GM19395 (cell line): Measurements from ENCODE around the gene PNMA6F.

Experiments
- ATAC-seq: cut with Tn5 transposase; IDR thresholded peaks from one replicate; pipeline ENCODE4 v1.9.1; 2021; ENCODE audit warnings: mild to moderate bottlenecking, moderate library complexity; ENCODE audit not compliant: unreplicated experiment

Gene PNMA6F

DNA sequence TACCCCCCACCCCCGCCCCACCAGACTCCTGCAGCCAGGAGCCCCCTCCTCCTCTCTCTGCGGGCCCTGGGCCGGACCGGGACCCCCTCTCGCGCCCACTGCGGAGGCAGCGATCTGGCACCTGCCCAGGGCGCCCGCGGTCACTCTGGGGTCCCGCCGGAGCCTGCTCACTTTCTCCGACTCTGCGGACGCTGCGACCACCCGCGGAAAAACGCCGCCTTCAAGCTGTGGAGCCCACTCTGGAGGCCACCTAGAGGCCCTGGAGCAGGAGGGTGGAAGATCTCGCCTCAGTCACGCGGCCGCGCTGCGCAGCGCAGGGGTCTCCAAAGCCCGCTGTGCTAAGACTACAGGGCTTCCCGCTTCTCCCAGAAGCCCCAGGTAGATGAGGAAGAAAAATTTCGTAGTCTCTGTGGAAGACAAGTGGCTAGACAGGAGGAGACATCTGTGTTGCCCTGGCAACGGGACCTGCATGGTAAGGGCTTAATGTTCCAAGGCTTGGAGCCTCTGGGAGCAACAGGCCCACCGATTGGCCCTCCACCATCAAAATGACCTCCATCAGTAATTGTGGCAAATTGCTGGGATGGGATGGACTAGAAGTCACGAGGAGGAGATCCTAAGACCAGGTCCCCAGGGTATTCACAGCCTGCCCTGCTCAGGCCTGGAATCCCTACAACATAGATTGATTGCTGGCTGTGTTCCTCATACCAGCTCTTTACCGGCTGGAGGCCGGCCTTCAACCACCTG lies at the start of gene PNMA6F:
Gene PNMA6F (minus strand): TSS at position 387 of the 744 bp plus-strand sequence. CDS start 1,093 bp downstream, outside the sequence.
- no peak for ATAC-seq

DNA sequence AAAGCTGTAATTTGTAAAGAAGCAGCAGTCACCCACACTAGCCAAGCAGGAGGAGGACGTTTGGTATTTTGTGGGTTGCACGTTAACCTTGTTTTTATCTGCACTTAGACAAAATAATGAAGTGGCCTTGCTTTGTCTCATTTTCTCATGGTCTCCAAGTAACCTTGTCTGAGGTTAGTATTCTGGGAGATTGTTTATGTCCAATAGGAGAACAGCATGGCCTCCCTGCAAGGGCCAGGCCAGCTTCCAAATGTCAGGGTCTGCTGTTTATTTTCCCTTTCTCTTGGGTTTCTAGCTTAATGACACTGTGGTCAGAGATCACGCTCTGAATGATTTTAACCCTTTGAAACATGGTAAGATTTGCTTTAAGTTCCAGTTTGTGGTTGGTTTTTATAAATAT lies 49.7 kb upstream of the PNMA6F start:
- ATAC-seq: no peak

DNA sequence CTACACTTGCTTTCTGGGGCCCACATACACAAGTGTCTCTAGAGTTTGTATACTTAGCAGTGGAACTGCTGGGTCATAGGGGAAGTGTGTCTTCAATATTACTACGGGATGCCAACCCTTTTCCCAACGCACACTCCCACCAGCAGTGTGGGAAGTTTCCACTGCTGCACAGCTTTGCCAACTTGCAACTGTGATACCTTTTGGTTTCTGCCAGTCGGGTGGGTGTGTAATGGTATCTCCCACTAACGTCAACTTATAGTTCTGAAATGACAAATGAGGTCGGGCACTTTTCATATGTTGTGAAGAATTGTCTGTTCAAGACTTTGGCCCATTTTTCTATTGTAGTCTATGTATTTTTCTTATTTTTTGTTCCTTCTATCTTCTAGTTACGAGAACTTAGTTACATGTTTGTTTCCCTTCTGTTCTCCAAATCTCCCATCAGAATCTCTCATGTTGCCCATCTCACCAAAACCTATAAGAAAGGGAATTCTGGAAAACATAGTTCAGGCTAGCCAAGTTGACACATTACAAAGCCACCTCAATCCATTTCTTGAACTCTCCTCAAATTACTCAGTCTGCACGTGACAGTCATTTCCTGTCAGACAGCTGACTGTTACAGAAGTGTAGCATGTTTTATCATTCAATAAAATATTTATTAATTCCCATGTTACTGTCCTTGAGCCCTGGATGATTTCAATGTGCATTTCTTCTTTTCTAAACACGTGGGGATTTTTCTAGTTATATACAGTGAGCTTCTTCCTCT lies 48.9 kb upstream of the PNMA6F start:
- no peak for ATAC-seq

DNA sequence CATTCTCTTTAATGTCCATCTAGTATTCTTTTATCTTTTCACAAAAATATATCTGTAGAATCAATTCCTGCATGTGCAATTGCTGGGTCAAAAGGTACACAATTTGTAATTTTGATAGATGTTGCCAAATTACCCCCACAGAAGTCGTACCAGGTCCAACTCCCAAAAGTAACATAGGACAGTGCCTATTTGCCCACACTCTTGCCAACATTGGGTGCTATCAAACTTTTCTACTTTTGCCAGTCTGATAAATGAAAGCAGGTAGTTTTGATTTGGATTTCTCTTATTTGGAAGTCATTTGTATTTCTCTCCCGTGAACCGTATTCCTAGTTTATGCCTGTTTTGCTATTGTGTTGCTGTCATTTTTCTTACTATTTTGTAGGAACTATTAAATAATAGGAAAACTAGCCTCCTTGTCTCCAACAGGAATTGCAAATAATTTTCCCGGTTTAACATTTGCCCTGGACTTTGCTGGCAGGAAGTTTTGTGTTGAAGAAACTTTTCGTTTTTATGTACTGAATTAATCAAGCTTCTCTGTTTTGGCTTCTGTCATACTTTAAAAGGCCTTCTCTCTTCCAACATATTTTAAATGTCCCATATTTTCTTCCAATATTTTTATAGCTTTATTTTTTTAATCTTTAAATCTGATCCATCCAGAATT lies 45.4 kb upstream of the PNMA6F start:
- ATAC-seq: no peak

DNA sequence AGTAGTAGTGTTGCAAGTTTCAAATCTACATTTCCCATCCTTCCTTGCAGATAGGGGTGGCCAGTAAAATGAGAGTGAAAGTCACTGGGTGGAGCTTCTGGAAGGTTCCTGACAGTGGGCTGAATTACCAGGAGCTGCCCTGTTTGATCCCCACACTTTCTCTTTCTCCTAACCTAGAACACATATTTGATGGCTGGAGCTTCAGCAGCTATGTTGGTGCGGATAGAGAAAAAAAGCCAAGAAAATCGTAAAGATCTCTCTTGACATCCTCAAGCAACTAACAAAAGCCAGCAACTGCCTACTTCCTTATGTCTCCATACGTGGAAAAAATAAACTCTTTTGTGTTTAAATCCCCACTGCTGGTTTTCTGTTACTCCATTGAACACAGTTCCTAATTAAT lies 44.6 kb upstream of the PNMA6F start:
- ATAC-seq: no peak

DNA sequence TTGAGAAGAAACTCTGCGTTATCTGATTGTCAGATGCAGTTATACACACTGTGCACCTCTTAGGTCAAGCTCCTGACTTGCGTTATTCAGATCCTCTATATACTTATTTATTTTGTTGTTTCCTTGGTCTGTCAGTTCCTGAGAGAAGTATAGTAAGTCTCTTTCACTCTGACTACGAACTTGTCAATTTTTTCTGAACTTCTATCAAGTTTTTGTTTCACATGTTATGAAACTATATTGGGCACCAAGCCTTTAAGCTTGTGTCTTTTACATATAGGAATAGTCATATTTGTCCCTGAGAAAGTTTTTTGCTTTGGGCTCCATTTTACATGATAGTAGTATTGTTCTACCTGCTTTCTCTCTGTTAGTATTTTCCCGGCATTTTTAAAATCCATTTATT lies 44.1 kb upstream of the PNMA6F start:
- no peak for ATAC-seq

DNA sequence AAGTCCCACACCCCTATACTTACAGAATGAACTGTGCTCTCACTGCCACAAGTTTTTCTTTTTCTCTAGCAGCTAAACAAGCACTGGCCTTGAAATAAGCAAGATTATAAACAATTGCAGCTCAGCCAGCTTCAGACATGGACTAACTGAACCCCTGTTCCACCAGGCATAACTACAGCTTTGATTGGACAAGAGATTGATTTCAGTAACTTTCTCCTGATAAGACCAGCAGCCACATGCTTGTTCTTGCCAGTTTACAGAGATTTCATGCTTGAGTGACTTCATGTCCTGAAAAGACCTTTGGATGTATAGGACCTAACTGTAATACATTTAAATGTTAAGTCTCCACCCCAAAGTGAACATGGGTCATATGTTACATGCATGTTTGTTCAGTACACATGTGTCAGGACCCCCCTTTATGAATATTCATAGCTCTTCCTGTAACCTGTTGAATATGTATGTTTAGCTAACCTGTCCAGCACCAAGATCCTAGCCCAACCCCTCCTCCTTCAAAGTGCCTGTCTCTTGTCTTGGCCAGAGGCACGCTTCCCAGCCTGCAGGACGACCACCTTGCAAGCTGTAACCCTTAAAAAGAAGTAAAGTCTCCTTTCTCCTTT lies 40.3 kb upstream of the PNMA6F start:
- no peak for ATAC-seq

DNA sequence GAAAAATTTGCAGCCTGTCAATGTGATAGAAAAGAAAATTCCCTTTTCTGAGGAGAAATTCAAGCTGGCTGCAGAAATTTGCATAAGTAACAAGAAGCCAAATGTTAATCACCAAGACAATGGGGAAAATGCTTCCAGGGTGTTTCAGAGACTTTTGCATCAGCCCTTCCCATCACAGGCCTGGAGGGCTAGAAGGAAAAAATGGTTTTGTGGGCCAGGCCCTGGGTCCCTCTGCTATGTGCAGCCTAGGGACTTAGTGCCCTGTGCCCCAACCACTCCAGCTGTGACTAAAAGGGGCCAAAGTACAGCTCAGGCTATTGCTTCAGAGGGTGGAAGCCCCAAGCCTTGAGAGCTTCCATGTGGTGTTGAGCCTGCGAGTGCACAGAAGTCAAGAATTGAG lies 36.3 kb upstream of the PNMA6F start:
- no peak for ATAC-seq

DNA sequence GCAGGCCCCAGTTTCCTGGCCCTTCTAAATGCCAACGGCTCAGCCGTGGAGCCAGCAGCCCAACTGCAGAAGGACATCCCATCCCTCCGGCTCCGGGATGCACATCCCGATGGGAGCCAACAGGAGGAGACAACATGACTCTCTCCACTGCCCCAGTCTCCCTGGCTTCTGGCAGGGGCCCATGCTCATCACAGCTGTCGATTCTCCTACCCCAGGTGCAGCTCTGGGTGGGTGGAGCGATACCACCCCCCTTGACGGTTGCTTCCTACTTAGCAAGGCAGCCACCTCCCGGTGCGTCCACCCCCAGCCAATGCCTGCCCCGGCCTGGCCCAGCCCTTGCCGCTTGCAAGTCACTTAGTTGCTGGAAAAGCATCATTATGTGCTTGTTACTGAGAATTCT lies 31.8 kb upstream of the PNMA6F start:
- ATAC-seq: no peak

DNA sequence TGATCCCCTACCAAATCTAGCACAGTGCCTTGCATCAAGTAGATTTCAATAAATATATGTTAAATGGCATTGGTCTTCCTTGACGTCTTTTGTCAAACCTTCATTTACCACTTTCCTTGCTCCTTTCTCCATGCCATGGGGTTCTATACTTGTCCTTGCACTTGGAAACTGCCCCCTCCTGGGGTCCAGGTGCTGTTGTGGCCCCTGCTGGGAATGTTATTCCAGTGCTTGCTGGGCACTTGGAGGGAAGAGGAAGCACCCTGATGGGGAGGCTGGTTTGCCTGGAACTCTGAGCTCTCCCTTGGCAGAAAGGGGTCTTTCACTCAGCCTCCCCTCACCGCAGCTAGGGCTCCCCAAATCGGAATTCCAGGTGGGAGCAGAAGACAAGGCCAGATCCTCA lies 31.3 kb upstream of the PNMA6F start:
- no peak for ATAC-seq

DNA sequence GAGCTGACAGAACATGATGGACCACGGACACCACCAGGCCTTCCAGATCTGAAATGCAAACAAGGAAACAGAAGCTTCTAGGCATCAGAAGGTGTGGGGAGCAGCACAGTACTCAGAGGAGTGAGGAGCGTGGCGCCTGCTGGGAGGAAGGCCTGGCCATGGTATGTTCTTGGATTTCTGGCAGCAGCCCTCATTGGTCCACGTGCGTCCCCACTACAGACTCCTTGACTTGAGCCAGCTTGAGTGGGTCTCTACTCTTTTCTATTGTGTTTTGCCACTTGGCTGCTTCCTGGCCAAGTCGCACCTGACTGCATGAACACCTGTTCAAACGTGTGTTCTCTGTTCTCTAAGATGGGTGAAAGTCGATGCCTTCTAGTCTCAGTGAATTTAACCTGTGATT lies 30.4 kb upstream of the PNMA6F start:
- no peak for ATAC-seq

DNA sequence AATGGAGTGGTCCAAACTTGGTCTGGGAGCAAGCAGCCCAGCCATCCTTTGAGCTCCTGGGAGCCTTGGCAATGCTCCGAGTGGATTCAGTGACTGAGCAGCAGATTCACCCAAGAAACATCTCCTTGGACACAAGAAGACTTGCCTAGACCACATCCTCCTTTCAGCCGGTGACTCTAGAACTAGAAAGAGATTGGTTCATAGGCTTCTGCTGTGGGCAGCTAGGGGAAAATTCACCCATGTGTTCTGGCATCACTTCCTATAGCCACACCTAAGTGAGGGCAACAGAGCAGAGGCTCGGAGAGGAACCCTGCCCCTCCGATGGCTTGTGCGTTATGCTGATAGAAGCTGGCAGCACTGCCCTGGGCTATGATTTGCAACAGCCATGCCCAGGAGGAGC lies 28.4 kb upstream of the PNMA6F start:
- no peak for ATAC-seq

DNA sequence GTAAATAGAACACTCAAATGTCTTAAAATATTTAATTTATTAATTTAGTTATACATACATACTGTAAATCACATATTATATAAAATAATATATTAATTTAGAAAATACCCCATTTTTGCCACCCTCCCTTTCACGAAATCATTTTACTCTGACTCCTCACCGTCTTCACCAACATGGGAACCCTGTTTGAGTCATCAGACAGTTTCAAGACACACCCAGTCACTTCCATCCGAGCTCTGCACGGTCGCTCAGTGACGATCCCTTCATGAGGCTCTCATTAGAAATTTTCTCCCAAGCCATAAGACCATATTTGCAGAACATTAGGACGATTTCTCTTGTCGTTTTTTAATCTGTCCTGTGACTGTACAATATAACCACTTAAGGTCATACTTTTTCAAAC lies 26.9 kb upstream of the PNMA6F start:
- ATAC-seq: no peak

DNA sequence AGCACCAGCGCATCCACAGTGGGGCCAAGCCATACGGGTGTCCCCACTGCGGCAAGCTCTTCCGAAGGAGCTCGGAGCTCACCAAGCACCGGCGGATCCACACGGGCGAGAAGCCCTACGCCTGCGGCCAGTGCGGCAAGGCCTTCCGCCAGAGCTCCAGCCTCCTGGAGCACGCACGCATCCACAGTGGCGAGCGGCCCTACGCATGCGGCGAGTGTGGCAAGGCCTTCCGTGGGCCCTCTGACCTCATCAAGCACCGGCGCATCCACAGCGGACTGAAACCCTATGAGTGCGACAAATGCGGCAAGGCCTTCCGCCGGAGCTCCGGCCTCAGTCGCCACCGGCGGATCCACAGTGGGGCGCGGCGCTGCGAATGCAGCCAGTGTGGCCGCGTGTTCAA lies 26.0 kb upstream of the PNMA6F start:
- no peak for ATAC-seq

DNA sequence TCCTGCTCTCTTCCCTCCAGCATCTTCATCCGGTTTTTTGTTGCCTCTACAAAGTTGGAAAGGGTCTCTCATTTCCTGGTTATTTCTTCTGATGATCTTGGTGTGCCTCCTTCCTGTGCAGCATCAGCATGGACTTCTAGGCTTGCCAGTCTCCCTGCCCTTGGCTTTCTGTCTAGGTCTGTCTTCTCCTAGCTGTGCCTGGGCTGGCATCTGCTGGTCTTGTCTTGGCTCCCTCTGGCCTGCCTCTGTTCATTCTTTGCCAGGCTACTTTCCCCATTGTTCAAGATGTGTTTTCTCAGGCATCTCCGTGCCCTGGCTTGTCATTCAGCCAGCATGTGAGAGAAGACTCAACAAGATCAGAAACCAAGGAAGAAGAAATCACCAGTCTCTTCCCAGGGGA lies 22.1 kb upstream of the PNMA6F start:
- no peak for ATAC-seq

DNA sequence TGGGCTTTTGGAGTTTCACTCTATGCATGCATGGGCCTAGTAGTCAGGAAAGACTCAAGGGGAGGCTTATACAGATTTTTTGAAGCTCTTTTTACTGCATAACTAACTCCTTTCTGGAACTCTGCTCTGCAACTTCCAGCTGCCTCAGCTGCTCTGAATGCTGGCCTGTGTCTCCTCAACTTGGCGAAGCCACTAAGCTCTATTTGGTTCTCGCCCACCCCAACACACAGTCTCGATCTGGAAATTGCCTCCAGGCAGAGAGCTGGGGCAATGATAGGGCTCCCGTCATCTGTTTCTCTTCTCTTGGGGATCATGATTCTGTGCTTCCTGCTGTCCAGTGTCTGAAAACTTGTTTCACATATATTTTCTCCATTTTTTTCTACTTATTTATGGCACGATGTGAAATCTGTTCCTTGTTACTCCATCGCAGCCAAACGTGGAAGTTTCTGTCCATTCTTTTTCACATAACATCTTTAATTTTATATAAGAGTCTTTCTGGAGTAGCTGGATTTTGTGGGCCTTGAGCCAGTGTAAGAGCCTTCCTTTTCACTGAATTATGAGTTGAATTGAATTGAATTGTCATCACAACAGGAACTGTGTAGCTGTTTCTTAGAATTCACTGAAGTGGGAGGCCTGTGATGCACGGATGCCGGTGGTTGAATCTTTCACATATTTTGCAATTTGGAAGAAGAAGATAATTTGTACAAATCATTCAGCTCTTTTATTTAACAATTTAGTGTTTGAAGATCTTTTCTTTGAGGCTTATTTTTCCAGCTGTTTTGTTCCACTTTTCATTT lies 21.4 kb upstream of the PNMA6F start:
- no peak for ATAC-seq

DNA sequence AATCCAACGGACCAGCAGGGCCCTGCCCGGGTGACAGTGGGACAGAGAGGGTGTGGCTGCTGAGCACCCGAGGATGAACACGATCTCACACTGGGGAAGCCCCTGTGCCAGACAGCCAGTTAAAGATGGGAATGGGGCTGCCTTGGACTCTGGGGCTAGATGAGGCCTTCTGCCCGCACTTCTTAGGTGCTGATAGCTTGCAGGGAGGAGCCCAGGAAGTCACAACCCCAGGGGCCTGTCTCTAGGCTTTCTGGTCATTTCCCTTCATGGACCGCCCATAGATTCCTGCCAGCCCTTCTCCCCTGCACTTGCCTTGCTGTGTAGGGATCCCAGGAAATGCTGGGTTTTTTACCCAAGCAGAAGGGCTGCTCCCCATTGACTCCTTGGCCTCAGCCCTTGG lies 18.5 kb upstream of the PNMA6F start:
- no peak for ATAC-seq

DNA sequence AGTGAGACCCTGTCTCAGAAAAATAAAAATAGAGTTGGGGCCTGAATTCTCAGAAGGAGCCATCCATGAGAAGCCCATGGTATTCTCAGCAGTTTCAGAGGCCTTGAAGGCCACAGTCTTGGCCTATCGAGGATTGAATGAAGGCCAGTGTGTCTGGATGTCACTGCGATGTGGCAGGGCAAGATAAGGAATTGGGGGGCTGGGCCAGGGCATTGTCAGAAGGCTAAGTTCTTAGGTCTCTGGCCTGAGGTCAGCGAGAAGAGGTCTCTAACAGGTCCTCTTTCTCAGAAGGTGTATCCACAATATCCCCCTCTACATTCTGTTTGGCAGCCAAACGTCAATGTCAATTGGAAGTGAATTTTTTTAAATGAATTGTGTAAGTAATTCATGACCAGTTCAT lies 18.1 kb upstream of the PNMA6F start:
- ATAC-seq: no peak

DNA sequence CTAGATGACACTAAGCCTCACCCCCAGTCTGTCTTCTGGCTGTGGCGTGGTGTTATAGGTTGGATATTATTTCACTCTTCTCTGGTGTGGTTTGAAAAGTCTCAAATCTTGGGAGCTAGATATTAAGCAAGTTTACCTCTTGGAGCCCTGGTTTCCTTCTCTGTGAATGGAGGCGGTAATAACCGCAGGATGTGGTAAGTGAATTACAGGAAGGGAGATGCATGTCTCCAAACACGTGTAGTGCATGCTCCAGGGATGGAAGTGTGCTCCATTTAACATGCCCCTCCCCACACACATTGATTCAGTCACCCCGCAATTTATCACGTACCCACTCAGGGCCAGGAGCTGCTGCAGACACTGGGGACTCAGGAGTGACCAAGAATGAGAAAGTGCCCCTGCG lies 17.3 kb upstream of the PNMA6F start:
- ATAC-seq: no peak

DNA sequence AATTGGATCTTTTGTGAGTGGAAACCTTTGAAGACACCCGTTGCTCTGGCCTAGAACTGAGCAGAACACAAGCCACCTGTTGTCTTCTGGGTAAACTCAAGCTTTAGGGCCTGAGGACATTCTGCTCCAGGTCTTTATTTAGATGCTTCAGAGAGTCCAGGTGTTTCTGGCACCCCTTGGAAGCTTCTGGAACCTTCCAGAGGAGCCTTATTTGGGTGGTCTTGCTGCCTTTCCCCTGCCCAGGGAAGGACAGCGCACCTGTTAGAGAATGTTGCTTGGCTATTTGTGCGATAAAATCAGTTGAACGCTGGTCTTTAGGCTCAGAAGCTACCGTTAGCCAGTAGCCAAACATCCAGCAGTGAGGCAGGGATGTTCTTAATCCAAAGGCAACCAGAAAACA lies 15.4 kb upstream of the PNMA6F start:
- no peak for ATAC-seq
